HCT116 (cell line): ENCODE results near the gene GLDN. TPM values are rescaled to one million over a fixed set of nuclear protein-coding genes. Genes with fewer than 3 reads are reported as not detected.

Experiments
- ATAC-seq: fragments of 200-7000 bp; cut with Tn5 transposase; 2 replicates; pipeline ENCODE4 v1.9.1; 2020; ENCODE audit warnings: mild to moderate bottlenecking, moderate library complexity
- BruUV-seq: library from RNA; stranded (reverse); fragments of 400-500 nt; replicated peaks from 2 replicates; lab custom pipeline; 2021; lab: Mats Ljungman, UMichigan
- CTCF ChIA-PET: fragments of 300-600 bp; sonication (Branson Sonifier 250); formaldehyde crosslinking; loops from one replicate; lab custom pipeline; 2021; ENCODE audit warnings: antibody characterized with exemption; lab: Charles Lee
- POLR2A ChIA-PET: fragments of 300-600, 350-600 bp; sonication (Branson Sonifier 250); formaldehyde crosslinking; loops from one replicate; lab custom pipeline; 2021; ENCODE audit warnings: antibody characterized with exemption; lab: Charles Lee
- RAD21 ChIA-PET, 2 experiments: fragments of 300-600 bp; sonication (Branson Sonifier 250); formaldehyde crosslinking; loops; one replicate each; lab custom pipeline; 2023; ENCODE audit warnings: low total read pairs in 2 of 2; ENCODE audit not compliant: uncharacterized antibody in 2 of 2, unreplicated experiment in 2 of 2, low non-redundant PET in 1 of 2; lab: Charles Lee
- DNase-seq: peaks from one replicate; pipeline ENCODE4 v3.0.0-alpha.2; 2010; ENCODE audit warnings: low read depth, low spot score
- H2AFZ ChIP-seq: fragments of 200-600 bp; shearing (Covaris generic), sonication (generic); 2 replicates; pipeline ENCODE4 v1.6.1; 2017; ENCODE audit warnings: low read depth, mixed run types, mixed read lengths, antibody characterized with exemption, low read length; ENCODE audit not compliant: poor library complexity, severe bottlenecking
- H3K27ac ChIP-seq: 2 replicates; pipeline ENCODE4 v1.5.1; 2012; ENCODE audit warnings: low read depth, low read length
- H3K27me3 ChIP-seq: fragments of 200-600 bp; sonication (generic); 2 replicates; pipeline ENCODE4 v1.6.1; 2016; ENCODE audit warnings: mixed run types, low read length, mixed read lengths; ENCODE audit not compliant: insufficient read depth
- H3K36me3 ChIP-seq, 2 experiments: fragments of 200-500 bp in 1 of 2; fragments of 200-600 bp in 1 of 2; sonication (Bioruptor generic) in 1 of 2; sonication (generic) in 1 of 2; 2 replicates each; pipeline versions ENCODE4 v1.5.1 to v1.6.1; 2014 to 2016; ENCODE audit warnings: low read length in 2 of 2, inconsistent platforms in 1 of 2, mixed read lengths in 1 of 2, mixed run types in 1 of 2; ENCODE audit not compliant: insufficient read depth in 2 of 2, control insufficient read depth in 1 of 2
- H3K4me1 ChIP-seq, 2 experiments: fragments of 200-600 bp in 1 of 2; sonication (generic) in 1 of 2; 2 replicates each; pipeline versions ENCODE4 v1.5.1 to v1.6.1; 2012 to 2017; ENCODE audit warnings: low read length in 2 of 2, inconsistent platforms in 1 of 2, mild to moderate bottlenecking in 1 of 2, mixed read lengths in 1 of 2, mixed run types in 1 of 2, moderate library complexity in 1 of 2; ENCODE audit not compliant: insufficient read depth in 2 of 2, control insufficient read depth in 1 of 2
- H3K4me2 ChIP-seq: fragments of 200-600 bp; sonication (generic); 2 replicates; pipeline ENCODE4 v1.6.1; 2017; ENCODE audit warnings: mixed run types, low read length, mixed read lengths
- H3K4me3 ChIP-seq, 2 experiments: fragments of 200-600 bp in 1 of 2; sonication (generic) in 1 of 2; replicated peaks in 1 of 2; 2 replicates each; pipeline ENCODE4 v1.5.1; 2011 to 2016; ENCODE audit warnings: low read length in 2 of 2, control low read depth in 1 of 2, low read depth in 1 of 2, mild to moderate bottlenecking in 1 of 2, mixed read lengths in 1 of 2, mixed run types in 1 of 2
- H3K79me2 ChIP-seq: fragments of 200-600 bp; sonication (generic); 2 replicates; pipeline ENCODE4 v1.6.1; 2017; ENCODE audit warnings: mild to moderate bottlenecking, mixed run types, low read length, moderate library complexity, mixed read lengths; ENCODE audit not compliant: insufficient read depth
- H3K9ac ChIP-seq: fragments of 200-600 bp; sonication (generic); 2 replicates; pipeline ENCODE4 v1.6.1; 2016; ENCODE audit warnings: low read length, mixed read lengths
- H3K9me2 ChIP-seq: fragments of 200-600 bp; sonication (generic), shearing (Covaris generic); 2 replicates; pipeline ENCODE4 v1.6.1; 2017; ENCODE audit warnings: mixed run types, mild to moderate bottlenecking, moderate library complexity; ENCODE audit not compliant: insufficient read depth
- H3K9me3 ChIP-seq, 2 experiments: fragments of 200-500 bp in 1 of 2; fragments of 200-600 bp in 1 of 2; sonication (Bioruptor generic) in 1 of 2; sonication (generic) in 1 of 2; 2 replicates each; pipeline ENCODE4 v1.6.1; 2014 to 2017; ENCODE audit warnings: low read length in 2 of 2, mixed read lengths in 2 of 2, inconsistent platforms in 1 of 2, low read depth in 1 of 2, mild to moderate bottlenecking in 1 of 2, mixed run types in 1 of 2, moderate library complexity in 1 of 2; ENCODE audit not compliant: control insufficient read depth in 1 of 2, insufficient read depth in 1 of 2
- H4K20me1 ChIP-seq: fragments of 200-600 bp; sonication (generic), shearing (Covaris generic); 2 replicates; pipeline ENCODE4 v1.6.1; 2017; ENCODE audit warnings: mixed run types, mild to moderate bottlenecking, moderate library complexity; ENCODE audit not compliant: insufficient read depth
- CBX3 ChIP-seq: IDR thresholded peaks from 2 replicates; pipeline ENCODE4 v1.6.1; 2012; ENCODE audit warnings: low read depth
- CEBPB ChIP-seq: IDR thresholded peaks from 2 replicates; pipeline ENCODE4 v1.6.1; 2012; ENCODE audit warnings: low read depth
- ELF1 ChIP-seq: IDR thresholded peaks from 2 replicates; pipeline ENCODE4 v1.6.1; 2012; ENCODE audit warnings: low read depth, borderline replicate concordance
- FOSL1 ChIP-seq: IDR thresholded peaks from 2 replicates; pipeline ENCODE4 v1.6.1; 2012; ENCODE audit warnings: low read depth
- JUND ChIP-seq: IDR thresholded peaks from 2 replicates; pipeline ENCODE4 v1.6.1; 2012
- POLR2A ChIP-seq: IDR thresholded peaks from 2 replicates; pipeline ENCODE4 v1.7.0; 2011; ENCODE audit warnings: borderline replicate concordance; ENCODE audit not compliant: insufficient read depth, insufficient read length; ENCODE audit errors: extremely low read depth
- POLR2AphosphoS5 ChIP-seq: IDR thresholded peaks from 2 replicates; pipeline ENCODE4 v1.6.1; 2011; ENCODE audit warnings: mild to moderate bottlenecking, low read depth, low read length, moderate library complexity
- SP1 ChIP-seq: IDR thresholded peaks from 2 replicates; pipeline ENCODE4 v1.6.1; 2012; ENCODE audit warnings: low read depth
- ZNF274 ChIP-seq: fragments of 200-500 bp; sonication (Bioruptor generic); IDR thresholded peaks from 2 replicates; pipeline ENCODE4 v1.6.1; 2014; ENCODE audit warnings: mild to moderate bottlenecking, low read depth, low read length, inconsistent platforms
- intact Hi-C: fragments of 100-400 bp; cut with micrococcal nuclease; formaldehyde crosslinking; loops from 2 replicates; pipeline ENCODE4 v1.10.0; 2022
- total RNA-seq: library from RNA; stranded (reverse); gene quantifications from one replicate; pipeline ENCODE4 v1.2.1, GENCODE V29; 2021; ENCODE audit not compliant: unreplicated experiment
- TF ChIP-seq, protein P1 (sequence below), 3 experiments: fragments of 200-600 bp in 1 of 3; sonication (generic) in 1 of 3; IDR thresholded peaks in 2 of 3; conservative IDR thresholded peaks in 1 of 3; 2 replicates each; pipeline ENCODE4 v1.5.1; 2012 to 2017; ENCODE audit warnings: low read depth in 2 of 3, low read length in 2 of 3, antibody characterized with exemption in 1 of 3, borderline replicate concordance in 1 of 3, control low read depth in 1 of 3, mild to moderate bottlenecking in 1 of 3, mixed read lengths in 1 of 3, mixed run types in 1 of 3, moderate library complexity in 1 of 3; ENCODE audit not compliant: insufficient read depth in 1 of 3
- TF ChIP-seq, protein P2 (sequence below): IDR thresholded peaks from 2 replicates; pipeline ENCODE4 v1.6.1; 2012; ENCODE audit warnings: low read depth
- TF ChIP-seq, protein P3 (sequence below): IDR thresholded peaks from 2 replicates; pipeline ENCODE4 v1.6.1; 2012
- TF ChIP-seq, protein P4 (sequence below): IDR thresholded peaks from 2 replicates; pipeline ENCODE4 v1.6.1; 2012

Gene GLDN
- total RNA-seq, 1 experiment from 2014 or later, result 3.0 TPM

DNA sequence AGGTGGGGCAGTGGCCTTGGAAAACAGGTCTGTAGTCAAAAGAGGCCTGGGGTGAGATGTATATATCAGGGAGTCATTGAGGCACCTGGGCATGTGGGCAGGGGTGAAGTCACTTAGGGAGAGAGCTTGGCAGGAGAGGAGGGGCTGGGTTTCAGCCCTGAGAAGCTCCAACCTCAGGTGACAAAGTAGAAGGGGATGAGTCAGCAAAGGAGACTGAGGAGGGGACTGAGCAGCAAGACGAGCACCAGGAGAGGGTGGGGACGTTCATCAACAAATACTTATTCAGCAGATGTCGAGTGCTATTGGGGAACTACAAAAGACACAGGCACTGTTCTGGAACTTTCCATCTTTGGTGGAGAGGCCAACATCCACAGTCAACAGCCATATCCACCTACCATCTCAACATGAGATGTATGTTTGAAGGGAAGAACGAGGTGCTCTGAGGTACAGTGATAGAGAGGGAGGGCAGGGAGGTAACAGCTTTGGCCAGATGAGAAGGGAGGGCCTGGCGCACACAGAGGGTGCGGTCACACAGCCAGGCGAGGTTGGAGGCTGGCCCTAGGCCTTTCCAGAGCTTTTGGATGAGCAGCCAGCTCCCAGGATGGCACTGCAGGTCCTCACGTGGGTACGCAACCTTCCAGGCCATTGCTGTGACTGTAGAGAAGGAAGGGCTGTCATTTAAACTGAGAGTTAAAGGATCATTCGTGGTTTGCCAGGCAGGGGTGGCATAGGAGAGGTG is 45.7 kb downstream of the GLDN start:
- no peaks in the 10 kb centered on the region for H4K20me1 ChIP-seq
- intact Hi-C loops, result no loop called here
- no peak overlapping the region for H2AFZ ChIP-seq
- H3K4me1 ChIP-seq, result no peaks in the 10 kb centered on the region
- TF ChIP-seq, protein P1, sequence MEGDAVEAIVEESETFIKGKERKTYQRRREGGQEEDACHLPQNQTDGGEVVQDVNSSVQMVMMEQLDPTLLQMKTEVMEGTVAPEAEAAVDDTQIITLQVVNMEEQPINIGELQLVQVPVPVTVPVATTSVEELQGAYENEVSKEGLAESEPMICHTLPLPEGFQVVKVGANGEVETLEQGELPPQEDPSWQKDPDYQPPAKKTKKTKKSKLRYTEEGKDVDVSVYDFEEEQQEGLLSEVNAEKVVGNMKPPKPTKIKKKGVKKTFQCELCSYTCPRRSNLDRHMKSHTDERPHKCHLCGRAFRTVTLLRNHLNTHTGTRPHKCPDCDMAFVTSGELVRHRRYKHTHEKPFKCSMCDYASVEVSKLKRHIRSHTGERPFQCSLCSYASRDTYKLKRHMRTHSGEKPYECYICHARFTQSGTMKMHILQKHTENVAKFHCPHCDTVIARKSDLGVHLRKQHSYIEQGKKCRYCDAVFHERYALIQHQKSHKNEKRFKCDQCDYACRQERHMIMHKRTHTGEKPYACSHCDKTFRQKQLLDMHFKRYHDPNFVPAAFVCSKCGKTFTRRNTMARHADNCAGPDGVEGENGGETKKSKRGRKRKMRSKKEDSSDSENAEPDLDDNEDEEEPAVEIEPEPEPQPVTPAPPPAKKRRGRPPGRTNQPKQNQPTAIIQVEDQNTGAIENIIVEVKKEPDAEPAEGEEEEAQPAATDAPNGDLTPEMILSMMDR (IDR thresholded peaks at IDR 0.05 in 2 of 3, conservative IDR thresholded peaks at IDR 0.05 in 1 of 3; ENCODE audit: borderline replicate concordance in 1 of 3, insufficient read depth in 1 of 3, low read depth in 2 of 3, low read length in 2 of 3), result no peak
- TF ChIP-seq CBX3 (no peak), JUND (no peak), FOSL1 (no peak), POLR2A (no peak), ZNF274 (no peak), CEBPB (no peak), SP1 (no peak), ELF1 (no peak), POLR2AphosphoS5 (no peak)
- TF ChIP-seq, protein P2, sequence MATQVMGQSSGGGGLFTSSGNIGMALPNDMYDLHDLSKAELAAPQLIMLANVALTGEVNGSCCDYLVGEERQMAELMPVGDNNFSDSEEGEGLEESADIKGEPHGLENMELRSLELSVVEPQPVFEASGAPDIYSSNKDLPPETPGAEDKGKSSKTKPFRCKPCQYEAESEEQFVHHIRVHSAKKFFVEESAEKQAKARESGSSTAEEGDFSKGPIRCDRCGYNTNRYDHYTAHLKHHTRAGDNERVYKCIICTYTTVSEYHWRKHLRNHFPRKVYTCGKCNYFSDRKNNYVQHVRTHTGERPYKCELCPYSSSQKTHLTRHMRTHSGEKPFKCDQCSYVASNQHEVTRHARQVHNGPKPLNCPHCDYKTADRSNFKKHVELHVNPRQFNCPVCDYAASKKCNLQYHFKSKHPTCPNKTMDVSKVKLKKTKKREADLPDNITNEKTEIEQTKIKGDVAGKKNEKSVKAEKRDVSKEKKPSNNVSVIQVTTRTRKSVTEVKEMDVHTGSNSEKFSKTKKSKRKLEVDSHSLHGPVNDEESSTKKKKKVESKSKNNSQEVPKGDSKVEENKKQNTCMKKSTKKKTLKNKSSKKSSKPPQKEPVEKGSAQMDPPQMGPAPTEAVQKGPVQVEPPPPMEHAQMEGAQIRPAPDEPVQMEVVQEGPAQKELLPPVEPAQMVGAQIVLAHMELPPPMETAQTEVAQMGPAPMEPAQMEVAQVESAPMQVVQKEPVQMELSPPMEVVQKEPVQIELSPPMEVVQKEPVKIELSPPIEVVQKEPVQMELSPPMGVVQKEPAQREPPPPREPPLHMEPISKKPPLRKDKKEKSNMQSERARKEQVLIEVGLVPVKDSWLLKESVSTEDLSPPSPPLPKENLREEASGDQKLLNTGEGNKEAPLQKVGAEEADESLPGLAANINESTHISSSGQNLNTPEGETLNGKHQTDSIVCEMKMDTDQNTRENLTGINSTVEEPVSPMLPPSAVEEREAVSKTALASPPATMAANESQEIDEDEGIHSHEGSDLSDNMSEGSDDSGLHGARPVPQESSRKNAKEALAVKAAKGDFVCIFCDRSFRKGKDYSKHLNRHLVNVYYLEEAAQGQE, result no peak
- TF ChIP-seq, protein P3, sequence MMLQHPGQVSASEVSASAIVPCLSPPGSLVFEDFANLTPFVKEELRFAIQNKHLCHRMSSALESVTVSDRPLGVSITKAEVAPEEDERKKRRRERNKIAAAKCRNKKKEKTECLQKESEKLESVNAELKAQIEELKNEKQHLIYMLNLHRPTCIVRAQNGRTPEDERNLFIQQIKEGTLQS, result no peak
- TF ChIP-seq, protein P4, sequence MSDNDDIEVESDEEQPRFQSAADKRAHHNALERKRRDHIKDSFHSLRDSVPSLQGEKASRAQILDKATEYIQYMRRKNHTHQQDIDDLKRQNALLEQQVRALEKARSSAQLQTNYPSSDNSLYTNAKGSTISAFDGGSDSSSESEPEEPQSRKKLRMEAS, result no peak
- ChIA-PET RAD21 (no interaction called here), CTCF (no interaction called here), POLR2A (interaction anchor here (0.6 kb wide), 1 partner anchor 13 kb away, joined by 3 read pairs; no protein-coding TSS in a partner anchor)
- H3K36me3 ChIP-seq, result no peaks in the 10 kb centered on the region
- H3K9me3 ChIP-seq, result no peaks in the 10 kb centered on the region
- no peaks in the 10 kb centered on the region for H3K79me2 ChIP-seq
- no peak overlapping the region for H3K4me2 ChIP-seq
- no peak overlapping the region for H3K9ac ChIP-seq
- H3K9me2 ChIP-seq, result no peaks in the 10 kb centered on the region
- no peak overlapping the region for H3K4me3 ChIP-seq
- H3K27ac ChIP-seq, result no peak overlapping the region
- DNase-seq (no peak), ATAC-seq (no peak)
- H3K27me3 ChIP-seq, result no peaks in the 10 kb centered on the region
- no TSS peak for BruUV-seq
